ENCODE data around the gene MARS1.

Gene MARS1

GRCh38 chr12:57524814-57525614 is 37.1 kb downstream of the MARS1 start:
- H3K4me1 ChIP-seq (ENCODE audit: control insufficient read depth, insufficient read depth, low read length, poor library complexity, severe bottlenecking): peaks cover 27% of the 10 kb centered on the region
- no peak overlapping the region for H3K27ac ChIP-seq (ENCODE audit: low read depth, low read length, severe bottlenecking)
- H3K36me3 ChIP-seq (ENCODE audit: control insufficient read depth, insufficient read depth, low read length): peaks cover 57% of the 10 kb centered on the region
- WGBS, 2 experiments (ENCODE audit: insufficient coverage in 2 of 2): 81 to 97% methylated on average over 7 to 11 of the region's 11 CpGs
- no peak overlapping the region for H3K4me3 ChIP-seq (ENCODE audit: extremely low read depth, insufficient read depth, low read length, poor library complexity, severe bottlenecking)
- no peaks in the 10 kb centered on the region for H3K9me3 ChIP-seq (ENCODE audit: control insufficient read depth, low read length)

- H3K4me1 ChIP-seq (ENCODE audit: control insufficient read depth, insufficient read depth, low read length, poor library complexity, severe bottlenecking): peaks cover 27% of the 10 kb centered on the region
- H3K36me3 ChIP-seq (ENCODE audit: control insufficient read depth, insufficient read depth, low read length): peaks cover 65% of the 10 kb centered on the region
- no peak overlapping the region for H3K27ac ChIP-seq (ENCODE audit: low read depth, low read length, severe bottlenecking)
- WGBS, 2 experiments (ENCODE audit: insufficient coverage in 2 of 2): 93 to 95% methylated on average over 12 to 14 of the region's 16 CpGs
- no peak overlapping the region for H3K4me3 ChIP-seq (ENCODE audit: extremely low read depth, insufficient read depth, low read length, poor library complexity, severe bottlenecking)
- H3K9me3 ChIP-seq (ENCODE audit: control insufficient read depth, low read length): no peaks in the 10 kb centered on the region
These were observed 37.9 kb downstream of the MARS1 start for GRCh38 chr12:57525615-57526383.

GRCh38 chr12:57526477-57527126 is 38.7 kb downstream of the MARS1 start:
- peaks cover 73% of the 10 kb centered on the region for H3K36me3 ChIP-seq (ENCODE audit: control insufficient read depth, insufficient read depth, low read length)
- H3K9me3 ChIP-seq (ENCODE audit: control insufficient read depth, low read length): no peaks in the 10 kb centered on the region
- 70 to 92% methylated on average over 2 of the region's 4 CpGs for WGBS, 2 experiments (ENCODE audit: insufficient coverage in 2 of 2)
- H3K27ac ChIP-seq (ENCODE audit: low read depth, low read length, severe bottlenecking): no peak overlapping the region
- peaks cover 22% of the 10 kb centered on the region for H3K4me1 ChIP-seq (ENCODE audit: control insufficient read depth, insufficient read depth, low read length, poor library complexity, severe bottlenecking)
- H3K4me3 ChIP-seq (ENCODE audit: extremely low read depth, insufficient read depth, low read length, poor library complexity, severe bottlenecking): no peak overlapping the region

DNA sequence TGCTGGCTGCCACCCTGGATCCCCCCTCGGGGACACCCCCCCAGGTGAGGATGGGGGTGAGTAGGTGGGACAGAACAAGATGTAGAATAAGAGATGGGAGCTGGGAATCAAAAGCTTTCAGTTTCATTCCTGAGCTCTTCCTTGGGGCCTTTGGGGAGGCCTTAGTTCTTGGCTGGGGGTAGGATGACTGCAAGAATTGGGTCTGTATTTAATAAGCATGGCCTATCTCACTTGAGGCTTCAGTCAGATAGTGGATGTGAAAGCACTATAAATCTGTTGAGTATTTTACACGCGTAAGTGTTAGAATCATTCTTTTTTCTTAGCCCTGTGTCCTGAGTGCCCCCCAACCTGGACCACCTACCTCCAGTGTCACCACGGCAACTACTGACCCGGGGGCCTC is 39.3 kb downstream of the MARS1 start:
- H3K36me3 ChIP-seq (ENCODE audit: control insufficient read depth, insufficient read depth, low read length): peaks cover 79% of the 10 kb centered on the region
- H3K27ac ChIP-seq (ENCODE audit: low read depth, low read length, severe bottlenecking): no peak overlapping the region
- WGBS, 2 experiments (ENCODE audit: insufficient coverage in 2 of 2): 83 to 100% methylated on average over 2 of the region's 5 CpGs
- no peaks in the 10 kb centered on the region for H3K9me3 ChIP-seq (ENCODE audit: control insufficient read depth, low read length)
- H3K4me3 ChIP-seq (ENCODE audit: extremely low read depth, insufficient read depth, low read length, poor library complexity, severe bottlenecking): no peak overlapping the region
- H3K4me1 ChIP-seq (ENCODE audit: control insufficient read depth, insufficient read depth, low read length, poor library complexity, severe bottlenecking): peaks cover 16% of the 10 kb centered on the region

GRCh38 chr12:57528176-57528575 is 40.3 kb downstream of the MARS1 start:
- Histone ChIP-seq H3K4me1 (ENCODE audit: control insufficient read depth, insufficient read depth, low read length, poor library complexity, severe bottlenecking) (peaks cover 15% of the 10 kb centered on the region), H3K4me3 (ENCODE audit: extremely low read depth, insufficient read depth, low read length, poor library complexity, severe bottlenecking) (no peak overlapping the region), H3K27ac (ENCODE audit: low read depth, low read length, severe bottlenecking) (no peak overlapping the region), H3K36me3 (ENCODE audit: control insufficient read depth, insufficient read depth, low read length) (peaks cover 89% of the 10 kb centered on the region), H3K9me3 (ENCODE audit: control insufficient read depth, low read length) (no peaks in the 10 kb centered on the region)
- WGBS, 2 experiments (ENCODE audit: insufficient coverage in 2 of 2): 92 to 99% methylated on average over 7 to 9 of the region's 12 CpGs

DNA sequence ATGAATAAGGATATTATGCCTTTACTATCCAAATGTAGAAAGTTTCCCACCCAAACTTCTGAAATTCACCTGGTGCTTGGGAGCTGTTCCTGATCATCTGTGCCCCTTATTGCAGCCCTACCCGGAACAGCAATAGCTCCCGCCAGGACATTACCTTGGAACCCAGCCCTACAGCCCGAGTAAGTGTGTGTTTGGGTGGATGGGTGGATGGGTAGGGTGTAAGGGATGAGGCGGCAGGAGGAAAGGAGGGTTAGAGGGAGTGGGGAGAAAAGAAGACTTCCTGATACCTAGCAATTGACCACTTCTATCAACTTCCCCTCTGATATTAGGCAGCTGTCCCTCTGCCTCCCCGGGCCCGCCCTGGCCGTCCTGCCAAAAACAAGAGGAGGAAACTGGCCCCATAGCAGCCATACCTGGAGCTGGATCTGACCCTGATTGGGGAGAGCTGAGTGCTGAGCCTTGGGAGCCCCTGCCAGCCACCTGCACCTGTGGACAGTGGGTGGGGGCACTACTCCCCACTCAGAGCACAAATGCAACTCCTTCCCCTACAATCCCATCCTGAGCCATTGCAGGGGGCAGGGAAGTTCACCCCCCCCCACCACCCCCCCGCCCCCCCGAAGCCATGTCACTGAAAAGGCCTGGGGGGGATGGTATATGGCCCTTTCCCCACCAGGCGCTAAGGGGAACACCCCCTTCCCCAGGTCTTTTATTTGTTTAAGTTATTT is 41.1 kb downstream of the MARS1 start:
- H3K9me3 ChIP-seq (ENCODE audit: control insufficient read depth, low read length): no peaks in the 10 kb centered on the region
- H3K27ac ChIP-seq (ENCODE audit: low read depth, low read length, severe bottlenecking): no peak overlapping the region
- H3K36me3 ChIP-seq (ENCODE audit: control insufficient read depth, insufficient read depth, low read length): peaks cover 95% of the 10 kb centered on the region
- H3K4me1 ChIP-seq (ENCODE audit: control insufficient read depth, insufficient read depth, low read length, poor library complexity, severe bottlenecking): peaks cover 9% of the 10 kb centered on the region
- H3K4me3 ChIP-seq (ENCODE audit: extremely low read depth, insufficient read depth, low read length, poor library complexity, severe bottlenecking): no peak overlapping the region
- WGBS, 2 experiments (ENCODE audit: insufficient coverage in 2 of 2): 100% methylated on average over 3 of the region's 10 CpGs; no CpG with 5 or more reads in 1 of the 2 experiments

DNA sequence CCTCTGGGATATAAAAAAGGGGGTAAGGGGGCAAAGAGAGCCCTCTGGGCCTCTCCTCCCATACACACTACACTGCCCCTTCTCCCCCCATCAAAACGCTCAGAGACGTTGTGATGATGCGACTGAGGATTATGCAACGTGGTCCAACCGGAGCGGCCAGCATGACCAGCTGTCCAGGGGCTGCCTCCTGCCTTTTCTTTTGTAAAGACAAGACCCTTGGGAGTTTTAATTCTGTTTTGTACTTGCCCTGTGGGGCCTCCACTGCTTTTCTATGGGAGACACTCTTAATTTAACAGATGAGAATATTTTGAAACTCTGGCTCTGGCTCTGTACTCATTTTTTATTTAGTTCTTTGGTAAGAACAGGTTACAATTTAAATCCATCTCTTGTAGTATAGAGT is 42.0 kb downstream of the MARS1 start:
- Histone ChIP-seq H3K27ac (ENCODE audit: low read depth, low read length, severe bottlenecking) (no peak overlapping the region), H3K9me3 (ENCODE audit: control insufficient read depth, low read length) (no peaks in the 10 kb centered on the region), H3K4me1 (ENCODE audit: control insufficient read depth, insufficient read depth, low read length, poor library complexity, severe bottlenecking) (peaks cover under 1% of the 10 kb centered on the region), H3K36me3 (ENCODE audit: control insufficient read depth, insufficient read depth, low read length) (peaks cover 95% of the 10 kb centered on the region), H3K4me3 (ENCODE audit: extremely low read depth, insufficient read depth, low read length, poor library complexity, severe bottlenecking) (no peak overlapping the region)
- WGBS, 2 experiments (ENCODE audit: insufficient coverage in 2 of 2): 83 to 98% methylated on average over 6 of the region's 6 CpGs

DNA sequence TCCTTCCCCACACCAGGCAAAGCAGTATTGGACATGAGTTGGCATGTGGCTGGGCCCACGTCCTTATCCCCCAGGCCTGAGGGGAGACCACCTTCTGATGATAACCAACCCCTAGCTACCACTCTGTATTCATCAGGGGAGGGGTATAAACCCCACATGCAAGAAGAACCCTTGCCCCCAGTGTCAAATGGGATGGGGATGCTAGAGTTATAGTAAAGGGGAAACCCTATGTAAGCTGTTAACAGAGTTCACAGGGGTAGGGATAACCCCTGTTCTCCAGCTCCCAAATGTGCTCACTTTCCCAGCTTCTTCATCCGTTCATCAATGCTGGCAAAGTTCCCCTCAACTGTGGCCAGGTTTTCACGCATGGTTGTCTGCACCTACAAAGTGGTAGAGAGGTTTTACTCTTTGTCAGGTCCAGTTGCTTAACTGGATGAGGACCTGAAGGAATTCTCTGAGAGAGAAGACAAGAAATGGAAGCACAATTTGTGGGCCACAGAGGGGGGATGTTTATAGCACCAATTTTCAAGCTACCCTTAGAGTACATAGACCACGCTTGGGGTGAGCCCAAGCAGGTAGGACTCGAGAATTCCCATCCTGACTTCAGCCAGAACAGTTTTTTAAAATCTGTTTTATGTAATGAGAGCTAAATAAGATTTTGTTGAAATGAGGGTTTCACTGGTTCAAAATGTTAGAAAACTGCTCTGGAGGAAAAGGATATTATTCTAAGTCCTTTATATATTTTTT is 42.7 kb downstream of the MARS1 start:
- no peaks in the 10 kb centered on the region for H3K9me3 ChIP-seq (ENCODE audit: control insufficient read depth, low read length)
- 85 to 100% methylated on average over 1 to 2 of the region's 5 CpGs for WGBS, 2 experiments (ENCODE audit: insufficient coverage in 2 of 2)
- H3K27ac ChIP-seq (ENCODE audit: low read depth, low read length, severe bottlenecking): no peak overlapping the region
- H3K4me1 ChIP-seq (ENCODE audit: control insufficient read depth, insufficient read depth, low read length, poor library complexity, severe bottlenecking): no peaks in the 10 kb centered on the region
- H3K4me3 ChIP-seq (ENCODE audit: extremely low read depth, insufficient read depth, low read length, poor library complexity, severe bottlenecking): no peak overlapping the region
- peaks cover 97% of the 10 kb centered on the region for H3K36me3 ChIP-seq (ENCODE audit: control insufficient read depth, insufficient read depth, low read length)

- no peak overlapping the region for H3K27ac ChIP-seq (ENCODE audit: low read depth, low read length, severe bottlenecking)
- 100% methylated on average over 1 of the region's 1 CpG; no CpG with 5 or more reads in 1 of the 2 experiments for WGBS, 2 experiments (ENCODE audit: insufficient coverage in 2 of 2)
- no peaks in the 10 kb centered on the region for H3K4me1 ChIP-seq (ENCODE audit: control insufficient read depth, insufficient read depth, low read length, poor library complexity, severe bottlenecking)
- H3K36me3 ChIP-seq (ENCODE audit: control insufficient read depth, insufficient read depth, low read length): peaks cover 96% of the 10 kb centered on the region
- no peak overlapping the region for H3K4me3 ChIP-seq (ENCODE audit: extremely low read depth, insufficient read depth, low read length, poor library complexity, severe bottlenecking)
- no peaks in the 10 kb centered on the region for H3K9me3 ChIP-seq (ENCODE audit: control insufficient read depth, low read length)
These were observed 44.0 kb downstream of the MARS1 start for GRCh38 chr12:57531836-57532235.

DNA sequence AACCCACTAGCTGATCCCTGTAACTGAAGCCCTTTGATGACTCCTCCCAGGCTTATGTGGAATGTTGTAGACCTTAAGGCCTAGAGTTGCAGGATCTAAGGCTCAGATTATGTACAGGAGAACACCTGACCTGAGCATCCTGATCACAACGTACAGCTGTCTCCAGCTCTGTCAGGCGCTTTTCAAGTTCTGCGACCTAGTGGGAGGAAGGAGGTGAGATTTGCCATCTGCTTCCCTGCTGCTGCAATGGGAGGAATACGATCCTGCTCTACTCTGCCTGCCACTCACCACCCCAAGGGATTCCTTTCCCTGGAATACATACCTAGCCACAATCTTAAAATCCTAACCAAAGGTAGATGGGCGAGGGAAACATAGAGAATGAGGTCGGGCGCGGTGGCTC is 45.2 kb downstream of the MARS1 start:
- Histone ChIP-seq H3K36me3 (ENCODE audit: control insufficient read depth, insufficient read depth, low read length) (peaks cover 92% of the 10 kb centered on the region), H3K9me3 (ENCODE audit: control insufficient read depth, low read length) (no peaks in the 10 kb centered on the region), H3K27ac (ENCODE audit: low read depth, low read length, severe bottlenecking) (no peak overlapping the region), H3K4me3 (ENCODE audit: extremely low read depth, insufficient read depth, low read length, poor library complexity, severe bottlenecking) (no peak overlapping the region), H3K4me1 (ENCODE audit: control insufficient read depth, insufficient read depth, low read length, poor library complexity, severe bottlenecking) (no peaks in the 10 kb centered on the region)
- 92% methylated on average over 3 of the region's 8 CpGs; no CpG with 5 or more reads in 1 of the 2 experiments for WGBS, 2 experiments (ENCODE audit: insufficient coverage in 2 of 2)

All from mesodermal cell (in vitro differentiated cells).